ENCODE results near the gene XRCC5. TPM values are rescaled to one million over a fixed set of nuclear protein-coding genes. Genes with fewer than 3 reads are reported as not detected.

Gene XRCC5
- polyA plus RNA-seq, 1 donor from 2014 or later, result 279 TPM

- no peak overlapping the region for H3K4me3 ChIP-seq (ENCODE audit: low read length)
- H3K36me3 ChIP-seq (ENCODE audit: insufficient read depth, low read length), result peaks cover 5% of the 10 kb centered on the region
- H3K79me2 ChIP-seq (replicated peaks; ENCODE audit: insufficient read depth, low read length), result peaks cover 19% of the 10 kb centered on the region
- no peak overlapping the region for H3K9ac ChIP-seq (ENCODE audit: low read length)
- H4K20me1 ChIP-seq (ENCODE audit: insufficient read depth), result no peaks in the 10 kb centered on the region
- H3K27ac ChIP-seq (ENCODE audit: low read length), result no peak overlapping the region
- H2AFZ ChIP-seq (ENCODE audit: low read depth, low read length), result no peak overlapping the region
- no peaks in the 10 kb centered on the region for H3F3A ChIP-seq (ENCODE audit: insufficient read depth, low read length, poor library complexity, severe bottlenecking)
- H3K9me2 ChIP-seq (ENCODE audit: insufficient read depth, low read length), result no peaks in the 10 kb centered on the region
- H3K27me3 ChIP-seq (ENCODE audit: insufficient read depth, low read depth, low read length), result no peaks in the 10 kb centered on the region
- TF ChIP-seq MXI1 (conservative IDR thresholded peaks at IDR 0.05; ENCODE audit: poor library complexity, severe bottlenecking) (no peak), RAD21 (conservative IDR thresholded peaks at IDR 0.05) (no peak), TAF1 (IDR thresholded peaks at IDR 0.05; ENCODE audit: low read depth) (no peak), POLR2AphosphoS5 (IDR thresholded peaks at IDR 0.05) (no peak), EP300 (conservative IDR thresholded peaks at IDR 0.05; ENCODE audit: poor library complexity, severe bottlenecking) (no peak), EZH2 (IDR thresholded peaks at IDR 0.05; ENCODE audit: borderline replicate concordance, insufficient read depth, low read length, poor library complexity, severe bottlenecking) (no peak), SMC3 (conservative IDR thresholded peaks at IDR 0.05; ENCODE audit: poor library complexity) (no peak)
- TF ChIP-seq, protein P1, sequence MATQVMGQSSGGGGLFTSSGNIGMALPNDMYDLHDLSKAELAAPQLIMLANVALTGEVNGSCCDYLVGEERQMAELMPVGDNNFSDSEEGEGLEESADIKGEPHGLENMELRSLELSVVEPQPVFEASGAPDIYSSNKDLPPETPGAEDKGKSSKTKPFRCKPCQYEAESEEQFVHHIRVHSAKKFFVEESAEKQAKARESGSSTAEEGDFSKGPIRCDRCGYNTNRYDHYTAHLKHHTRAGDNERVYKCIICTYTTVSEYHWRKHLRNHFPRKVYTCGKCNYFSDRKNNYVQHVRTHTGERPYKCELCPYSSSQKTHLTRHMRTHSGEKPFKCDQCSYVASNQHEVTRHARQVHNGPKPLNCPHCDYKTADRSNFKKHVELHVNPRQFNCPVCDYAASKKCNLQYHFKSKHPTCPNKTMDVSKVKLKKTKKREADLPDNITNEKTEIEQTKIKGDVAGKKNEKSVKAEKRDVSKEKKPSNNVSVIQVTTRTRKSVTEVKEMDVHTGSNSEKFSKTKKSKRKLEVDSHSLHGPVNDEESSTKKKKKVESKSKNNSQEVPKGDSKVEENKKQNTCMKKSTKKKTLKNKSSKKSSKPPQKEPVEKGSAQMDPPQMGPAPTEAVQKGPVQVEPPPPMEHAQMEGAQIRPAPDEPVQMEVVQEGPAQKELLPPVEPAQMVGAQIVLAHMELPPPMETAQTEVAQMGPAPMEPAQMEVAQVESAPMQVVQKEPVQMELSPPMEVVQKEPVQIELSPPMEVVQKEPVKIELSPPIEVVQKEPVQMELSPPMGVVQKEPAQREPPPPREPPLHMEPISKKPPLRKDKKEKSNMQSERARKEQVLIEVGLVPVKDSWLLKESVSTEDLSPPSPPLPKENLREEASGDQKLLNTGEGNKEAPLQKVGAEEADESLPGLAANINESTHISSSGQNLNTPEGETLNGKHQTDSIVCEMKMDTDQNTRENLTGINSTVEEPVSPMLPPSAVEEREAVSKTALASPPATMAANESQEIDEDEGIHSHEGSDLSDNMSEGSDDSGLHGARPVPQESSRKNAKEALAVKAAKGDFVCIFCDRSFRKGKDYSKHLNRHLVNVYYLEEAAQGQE (IDR thresholded peaks at IDR 0.05; ENCODE audit: borderline replicate concordance), result no peak
- TF ChIP-seq, protein P2, sequence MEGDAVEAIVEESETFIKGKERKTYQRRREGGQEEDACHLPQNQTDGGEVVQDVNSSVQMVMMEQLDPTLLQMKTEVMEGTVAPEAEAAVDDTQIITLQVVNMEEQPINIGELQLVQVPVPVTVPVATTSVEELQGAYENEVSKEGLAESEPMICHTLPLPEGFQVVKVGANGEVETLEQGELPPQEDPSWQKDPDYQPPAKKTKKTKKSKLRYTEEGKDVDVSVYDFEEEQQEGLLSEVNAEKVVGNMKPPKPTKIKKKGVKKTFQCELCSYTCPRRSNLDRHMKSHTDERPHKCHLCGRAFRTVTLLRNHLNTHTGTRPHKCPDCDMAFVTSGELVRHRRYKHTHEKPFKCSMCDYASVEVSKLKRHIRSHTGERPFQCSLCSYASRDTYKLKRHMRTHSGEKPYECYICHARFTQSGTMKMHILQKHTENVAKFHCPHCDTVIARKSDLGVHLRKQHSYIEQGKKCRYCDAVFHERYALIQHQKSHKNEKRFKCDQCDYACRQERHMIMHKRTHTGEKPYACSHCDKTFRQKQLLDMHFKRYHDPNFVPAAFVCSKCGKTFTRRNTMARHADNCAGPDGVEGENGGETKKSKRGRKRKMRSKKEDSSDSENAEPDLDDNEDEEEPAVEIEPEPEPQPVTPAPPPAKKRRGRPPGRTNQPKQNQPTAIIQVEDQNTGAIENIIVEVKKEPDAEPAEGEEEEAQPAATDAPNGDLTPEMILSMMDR (IDR thresholded peaks at IDR 0.05; ENCODE audit: poor library complexity, severe bottlenecking), result no peak
- H3K9me3 ChIP-seq (ENCODE audit: low read length), result no peaks in the 10 kb centered on the region
- no peak overlapping the region for H3K4me2 ChIP-seq (ENCODE audit: low read length)
Measured at GRCh38 chr2:216131175-216131926, 22.2 kb downstream of the XRCC5 start.

DNA sequence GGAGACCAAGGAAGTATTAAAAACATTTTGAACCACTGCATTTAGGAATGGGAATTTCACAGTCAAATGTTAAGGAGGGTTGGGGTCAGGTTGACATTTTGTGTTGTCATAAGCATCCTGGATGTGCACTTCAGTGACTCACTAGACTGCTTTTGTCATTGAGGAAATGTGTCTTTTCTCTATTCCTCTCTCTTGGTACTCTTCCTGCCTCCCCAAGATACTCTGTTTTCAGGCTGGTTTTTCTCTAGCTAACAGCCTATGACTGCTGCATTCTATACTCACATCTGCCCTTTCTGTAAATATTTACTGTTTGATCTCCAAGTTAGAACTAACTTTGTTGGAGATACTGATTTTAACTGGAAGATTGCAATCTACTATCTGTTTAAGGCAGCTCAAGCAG lies 23.4 kb downstream of the XRCC5 start:
- Histone ChIP-seq H2AFZ (ENCODE audit: low read depth, low read length) (no peak overlapping the region), H3K79me2 (replicated peaks; ENCODE audit: insufficient read depth, low read length) (peaks cover 10% of the 10 kb centered on the region), H3K9me2 (ENCODE audit: insufficient read depth, low read length) (no peaks in the 10 kb centered on the region), H3K4me2 (ENCODE audit: low read length) (no peak overlapping the region), H3K27ac (ENCODE audit: low read length) (no peak overlapping the region), H3F3A (ENCODE audit: insufficient read depth, low read length, poor library complexity, severe bottlenecking) (no peaks in the 10 kb centered on the region), H3K9ac (ENCODE audit: low read length) (no peak overlapping the region), H3K9me3 (ENCODE audit: low read length) (no peaks in the 10 kb centered on the region), H3K4me3 (ENCODE audit: low read length) (no peak overlapping the region), H3K36me3 (ENCODE audit: insufficient read depth, low read length) (peaks cover 2% of the 10 kb centered on the region), H4K20me1 (ENCODE audit: insufficient read depth) (no peaks in the 10 kb centered on the region), H3K27me3 (ENCODE audit: insufficient read depth, low read depth, low read length) (no peaks in the 10 kb centered on the region)
- no peak for TF ChIP-seq EP300 (conservative IDR thresholded peaks at IDR 0.05; ENCODE audit: poor library complexity, severe bottlenecking)
- no peak for TF ChIP-seq RAD21 (conservative IDR thresholded peaks at IDR 0.05)
- no peak for TF ChIP-seq TAF1 (IDR thresholded peaks at IDR 0.05; ENCODE audit: low read depth)
- no peak for TF ChIP-seq POLR2AphosphoS5 (IDR thresholded peaks at IDR 0.05)
- TF ChIP-seq, protein P1 (IDR thresholded peaks at IDR 0.05; ENCODE audit: borderline replicate concordance), result no peak
- no peak for TF ChIP-seq MXI1 (conservative IDR thresholded peaks at IDR 0.05; ENCODE audit: poor library complexity, severe bottlenecking)
- no peak for TF ChIP-seq SMC3 (conservative IDR thresholded peaks at IDR 0.05; ENCODE audit: poor library complexity)

All from neural cell (in vitro differentiated cells).